Medulla oblongata (tissue), 1 donor: ENCODE results near the gene KANK3.
A peak's percentile ranks its signal among the peaks of the same experiment; 100 is the strongest.
"Not testable (repeated sequence)": the region's sequence is repeated elsewhere in the genome, so short reads cannot be mapped to it uniquely, and the experiment has no call there.

ENCODE experiments used
- DNase-seq: peaks from one replicate; pipeline ENCODE4 v3.0.0-alpha.2; 2015; ENCODE audit errors: extremely low spot score

Gene KANK3

GRCh38 chr19:8342684-8343482 lies at the start of gene KANK3:
Gene KANK3 (minus strand): TSS chr19:8343262. CDS start chr19:8337828, 5,434 bp downstream.
- DNase-seq: peak; percentile 94

DNA sequence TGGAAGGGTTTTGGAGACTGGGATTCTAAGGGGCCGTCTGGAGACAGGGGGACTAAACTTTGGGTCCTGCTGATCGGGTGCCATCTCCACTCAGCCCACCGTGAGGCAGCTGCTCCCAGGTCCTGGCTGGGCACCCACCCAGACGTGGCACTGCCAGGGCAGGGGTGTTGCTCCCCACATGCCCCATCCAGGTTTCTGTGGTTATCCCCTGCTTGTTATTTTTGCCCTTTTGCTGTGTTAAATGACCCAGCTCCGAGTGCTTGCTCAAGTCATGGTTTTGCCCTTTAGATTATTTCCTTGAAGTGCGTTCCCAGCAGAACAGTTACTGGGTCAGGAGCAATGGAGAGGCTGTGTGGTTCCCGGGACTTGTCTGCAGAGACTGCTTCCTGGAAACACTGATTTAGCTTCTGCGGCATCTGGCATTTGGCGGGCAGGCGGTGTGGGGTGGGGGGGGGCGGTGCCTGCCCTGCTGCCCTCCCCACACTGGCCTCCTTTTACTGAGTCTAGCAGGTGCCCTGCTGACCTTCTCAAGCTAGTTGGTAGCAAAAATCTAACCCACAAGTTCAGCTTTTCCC lies 49.0 kb upstream of the KANK3 start:
- peak; percentile 58 for DNase-seq

GRCh38 chr19:8391198-8392016 lies 48.3 kb upstream of the KANK3 start:
- DNase-seq: no peak

DNA sequence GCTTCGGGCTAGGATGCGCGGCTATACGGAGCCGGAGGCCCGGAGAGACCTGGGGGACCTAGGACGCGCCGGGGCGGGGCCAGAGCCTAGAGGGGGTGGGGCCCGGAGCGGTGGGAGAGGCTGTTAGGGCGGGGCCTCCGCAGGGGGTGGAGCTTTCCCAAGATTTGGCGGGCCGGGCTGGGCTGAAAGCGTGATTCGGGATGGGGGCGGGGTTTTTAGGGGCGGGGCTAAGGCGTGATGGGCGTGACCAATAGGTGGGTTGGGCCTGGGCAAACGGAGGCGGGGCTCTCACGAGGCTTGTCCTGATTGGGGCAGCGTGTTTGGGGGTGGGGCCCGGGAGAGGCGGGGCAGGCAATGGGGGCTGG lies 47.5 kb upstream of the KANK3 start:
- peak; percentile 96 for DNase-seq

DNA sequence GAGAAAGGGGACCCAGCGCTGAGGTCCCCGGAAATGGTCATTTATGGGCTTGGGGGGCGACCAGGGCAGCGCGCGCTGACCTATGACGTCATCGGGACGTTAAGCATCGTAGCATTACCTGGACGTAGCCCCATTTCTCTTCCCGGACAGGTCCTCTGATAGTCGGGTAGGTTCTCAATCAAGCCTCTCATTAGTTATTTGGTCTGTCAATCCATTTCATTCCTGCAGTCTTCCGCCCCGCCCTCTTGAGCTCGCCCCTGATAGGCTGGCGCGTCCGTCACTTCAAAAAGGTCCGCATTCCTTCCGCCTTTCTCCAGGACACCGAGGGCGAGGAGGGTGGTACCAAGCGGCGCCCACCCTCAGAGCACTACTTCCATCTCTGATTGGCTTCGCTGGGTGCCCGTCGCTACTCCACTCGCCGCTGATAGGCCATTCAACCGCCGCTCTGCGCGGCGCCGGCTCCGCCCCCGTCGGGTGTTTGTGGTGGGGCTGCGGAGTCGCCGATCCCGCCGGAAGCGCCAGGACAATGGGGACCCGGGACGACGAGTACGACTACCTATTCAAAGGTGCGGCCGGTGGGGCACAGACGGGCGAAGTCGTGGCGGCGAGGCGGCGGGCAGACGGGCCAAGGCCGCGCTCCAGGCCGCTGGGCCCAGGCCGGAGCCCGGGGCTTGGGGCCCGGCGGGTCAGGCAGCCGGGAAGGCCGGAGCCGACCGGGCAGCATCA lies 47.0 kb upstream of the KANK3 start, which contains the start of gene RAB11B:
RAB11B (plus strand) TSS at position 470 of the 726 bp plus-strand sequence; CDS start at position 527, 57 bp downstream.
- DNase-seq: peak; percentile 100

- DNase-seq: no peak
Measured at GRCh38 chr19:8388612-8388958, 45.5 kb upstream of the KANK3 start.

DNA sequence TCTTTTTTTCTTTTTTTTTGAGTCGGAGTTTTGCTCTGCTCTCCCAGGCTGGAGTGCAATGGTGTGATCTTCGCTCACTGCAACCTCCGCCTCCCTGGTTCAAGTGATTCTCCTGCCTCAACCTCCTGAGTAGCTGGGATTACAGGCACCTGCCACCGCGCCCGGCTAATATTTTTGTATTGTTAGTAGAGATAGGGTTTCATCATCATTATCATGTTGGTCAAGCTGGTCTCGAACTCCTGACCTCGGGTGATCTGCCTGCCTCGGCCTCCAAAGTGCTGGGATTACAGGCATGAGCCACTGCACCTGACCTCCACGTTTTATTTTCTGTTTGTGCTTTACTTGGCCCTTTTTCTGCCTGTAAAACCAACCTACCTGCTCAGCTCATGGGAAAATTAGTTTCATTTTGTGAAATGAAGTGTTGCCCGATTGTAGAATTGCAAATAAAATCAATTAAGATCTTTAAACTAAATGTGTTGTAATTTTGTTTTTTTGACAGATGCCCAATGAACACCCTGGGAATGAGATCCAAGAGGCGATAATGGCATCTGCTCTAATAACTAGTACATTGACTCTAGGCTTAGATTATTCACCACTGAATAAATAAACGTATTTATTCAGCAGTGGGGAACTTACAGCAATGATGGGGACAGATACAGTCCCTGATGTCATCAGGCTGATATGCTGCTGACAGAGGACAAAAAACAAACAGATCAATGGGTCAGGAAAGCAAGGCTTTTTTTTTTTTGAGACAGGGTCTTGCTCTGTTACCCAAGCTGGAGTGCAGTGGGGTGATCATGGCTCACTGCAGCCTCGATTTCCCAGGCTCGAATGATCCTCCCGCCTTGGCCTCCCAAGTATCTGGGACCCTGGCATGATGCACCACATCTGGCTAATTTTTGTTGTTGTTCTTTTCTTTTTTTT lies 44.9 kb upstream of the KANK3 start:
- DNase-seq: no peak

GRCh38 chr19:8386990-8387389 lies 43.9 kb upstream of the KANK3 start:
- DNase-seq: no peak

DNA sequence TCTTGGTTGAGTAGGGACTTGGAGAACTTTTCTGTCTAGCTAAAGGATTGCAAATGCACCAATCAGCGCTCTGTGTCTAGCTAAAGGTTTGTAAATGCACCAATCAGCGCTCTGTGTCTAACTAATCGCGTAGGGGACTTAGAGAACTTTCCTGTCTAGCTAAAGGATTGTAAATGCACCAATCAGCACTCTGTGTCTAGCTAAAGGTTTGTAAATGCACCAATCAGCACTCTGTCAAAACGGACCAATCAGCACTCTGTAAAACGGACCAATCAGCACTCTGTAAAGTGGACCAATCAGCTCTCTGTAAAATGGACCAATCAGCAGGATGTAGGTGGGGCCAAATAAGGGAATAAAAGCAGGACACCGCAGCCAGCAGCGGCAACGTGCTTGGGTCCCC lies 43.4 kb upstream of the KANK3 start:
- DNase-seq: not testable (repeated sequence)

DNA sequence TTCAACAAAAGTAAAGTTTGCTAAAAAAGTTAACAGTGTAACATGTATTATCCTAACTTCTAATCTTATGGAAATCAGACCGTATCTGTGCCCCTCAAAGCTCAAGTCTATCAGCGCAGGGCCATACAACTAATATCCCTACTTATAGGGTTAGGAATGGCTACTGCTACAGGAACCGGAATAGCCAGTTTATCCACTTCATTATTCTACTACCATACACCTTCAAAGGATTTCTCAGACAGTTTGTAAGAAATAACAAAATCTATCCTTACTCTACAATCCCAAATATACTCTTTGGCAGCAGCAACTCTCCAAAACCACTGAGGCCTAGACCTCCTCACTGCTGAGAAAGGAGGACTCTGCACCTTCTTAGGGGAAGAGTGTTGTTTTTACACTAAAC lies 42.5 kb upstream of the KANK3 start:
- not testable (repeated sequence) for DNase-seq

DNA sequence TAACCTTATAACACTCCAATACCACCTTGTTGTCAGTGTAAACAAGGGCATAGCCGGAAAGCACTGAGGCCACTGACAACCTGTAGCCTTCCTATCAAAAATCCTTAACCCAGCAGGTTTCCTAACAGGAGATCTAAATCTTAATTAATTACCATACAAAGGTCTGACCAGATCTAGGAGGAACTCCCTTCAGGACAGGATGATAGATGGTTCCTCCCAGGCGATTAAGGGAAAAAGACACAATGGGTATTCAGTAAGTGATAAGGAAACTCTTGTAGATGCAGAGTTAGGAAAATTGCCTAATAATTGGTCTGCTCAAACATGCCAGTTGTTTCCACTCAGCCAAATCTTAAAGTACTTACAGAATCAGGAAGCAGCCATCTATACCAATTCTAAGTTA lies 42.0 kb upstream of the KANK3 start:
- DNase-seq: not testable (repeated sequence)

- DNase-seq: not testable (repeated sequence)
Measured at GRCh38 chr19:8384569-8384968, 41.5 kb upstream of the KANK3 start.

DNA sequence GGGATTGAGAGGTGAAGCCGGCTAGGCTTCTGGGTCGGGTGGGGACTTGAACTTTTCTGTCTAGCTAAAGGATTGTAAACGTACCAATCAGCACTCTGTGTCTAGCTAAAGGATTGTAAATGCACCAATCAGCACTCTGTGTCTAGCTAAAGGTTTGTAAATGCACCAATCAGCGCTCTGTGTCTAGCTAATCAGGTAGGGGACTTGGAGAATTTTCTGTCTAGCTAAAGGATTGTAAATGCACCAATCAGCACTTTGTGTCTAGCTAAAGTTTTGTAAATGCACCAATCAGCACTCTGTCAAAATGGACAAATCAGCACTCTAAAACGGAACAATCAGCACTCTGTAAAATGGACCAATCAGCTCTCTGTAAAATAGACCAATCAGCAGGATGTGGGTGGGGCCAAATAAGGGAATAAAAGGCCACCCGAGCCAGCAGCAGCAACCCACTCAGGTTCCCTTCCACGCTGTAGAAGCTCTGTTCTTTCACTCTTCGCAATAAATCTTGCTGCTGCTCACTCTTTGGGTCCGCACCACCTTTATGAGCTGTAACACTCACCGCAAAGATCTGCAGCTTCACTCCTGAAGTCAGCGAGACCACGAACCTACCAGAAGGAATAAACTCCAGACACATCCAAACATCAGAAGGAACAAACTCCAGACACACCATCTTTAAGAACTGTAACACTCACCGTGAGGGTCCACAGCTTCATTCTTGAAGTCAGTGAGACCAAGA lies 36.3 kb upstream of the KANK3 start:
- DNase-seq: not testable (repeated sequence)

DNA sequence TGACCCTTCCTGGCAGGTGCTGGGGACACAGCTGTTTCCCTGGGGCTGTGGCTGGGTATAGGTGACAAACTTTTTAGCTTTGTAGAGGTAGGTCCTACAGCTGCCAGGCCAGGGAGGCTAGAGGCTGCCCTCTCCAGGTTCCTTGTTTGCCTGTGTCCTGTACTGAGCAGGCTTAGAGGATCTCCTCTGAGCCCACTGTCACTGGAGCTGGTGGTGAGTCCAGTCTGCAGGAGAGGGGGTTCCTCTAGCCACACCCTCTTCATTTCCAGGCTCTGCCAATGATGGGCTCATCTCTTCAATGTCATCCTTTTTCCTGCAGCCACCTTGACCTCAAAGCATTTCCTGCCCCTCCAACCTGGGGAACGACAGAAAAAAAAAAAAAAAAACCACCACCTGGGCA lies 34.5 kb upstream of the KANK3 start:
- no peak for DNase-seq

DNA sequence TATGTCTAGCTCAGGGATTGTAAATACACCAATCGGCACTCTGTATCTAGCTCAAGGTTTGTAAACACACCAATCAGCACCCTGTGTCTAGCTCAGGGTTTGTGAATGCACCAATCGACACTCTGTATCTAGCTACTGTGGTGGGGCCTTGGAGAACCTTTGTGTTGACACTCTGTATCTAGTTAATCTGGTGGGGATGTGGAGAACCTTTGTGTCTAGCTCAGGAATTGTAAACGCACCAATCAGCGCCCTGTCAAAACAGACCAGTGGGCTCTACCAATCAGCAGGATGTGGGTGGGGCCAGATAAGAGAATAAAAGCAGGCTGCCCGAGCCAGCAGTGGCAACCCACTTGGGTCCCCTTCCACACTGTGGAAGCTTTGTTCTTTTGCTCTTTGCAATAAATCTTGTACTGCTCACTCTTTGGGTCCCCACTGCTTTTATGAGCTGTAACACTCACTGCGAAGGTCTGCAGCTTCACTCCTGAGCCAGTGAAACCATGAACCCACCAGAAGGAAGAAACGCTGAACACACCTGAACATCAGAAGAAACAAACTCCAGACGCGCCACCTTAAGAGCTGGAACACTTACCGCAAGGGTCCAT lies 33.4 kb upstream of the KANK3 start:
- not testable (repeated sequence) for DNase-seq

- DNase-seq: not testable (repeated sequence)
Measured at GRCh38 chr19:8375766-8376165, 32.7 kb upstream of the KANK3 start.

DNA sequence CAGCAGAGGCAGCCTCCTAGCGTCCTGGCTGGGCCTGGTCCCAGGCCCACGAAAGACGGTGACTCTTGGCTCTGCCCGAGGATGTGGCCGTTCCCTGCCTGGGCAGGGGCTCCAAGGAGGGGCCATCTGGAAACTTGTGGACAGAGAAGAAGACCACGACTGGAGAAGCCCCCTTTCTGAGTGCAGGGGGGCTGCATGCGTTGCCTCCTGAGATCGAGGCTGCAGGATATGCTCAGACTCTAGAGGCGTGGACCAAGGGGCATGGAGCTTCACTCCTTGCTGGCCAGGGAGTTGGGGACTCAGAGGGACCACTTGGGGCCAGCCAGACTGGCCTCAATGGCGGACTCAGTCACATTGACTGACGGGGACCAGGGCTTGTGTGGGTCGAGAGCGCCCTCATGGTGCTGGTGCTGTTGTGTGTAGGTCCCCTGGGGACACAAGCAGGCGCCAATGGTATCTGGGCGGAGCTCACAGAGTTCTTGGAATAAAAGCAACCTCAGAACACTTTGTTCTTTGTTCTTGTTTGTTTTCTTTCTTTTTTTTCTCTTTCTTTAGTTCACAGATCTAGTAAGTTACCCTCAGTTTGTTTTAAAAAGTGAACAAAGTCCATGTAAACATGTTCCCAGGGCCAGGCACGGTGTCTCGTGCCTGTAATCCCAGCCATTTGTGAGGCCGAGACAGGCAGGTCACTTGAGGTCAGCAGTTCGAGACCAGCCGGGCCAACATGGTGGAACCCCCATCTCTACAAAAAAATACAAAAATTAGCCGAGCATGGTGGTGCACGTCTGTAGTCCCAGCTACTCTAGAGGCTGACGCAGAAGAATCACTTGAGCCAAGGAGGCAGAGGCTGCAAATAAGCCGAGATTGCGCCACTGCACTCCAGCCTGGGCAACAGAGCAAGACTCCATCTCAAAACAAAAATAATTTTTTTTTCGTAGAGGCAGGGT lies 31.1 kb upstream of the KANK3 start:
- DNase-seq: no peak

DNA sequence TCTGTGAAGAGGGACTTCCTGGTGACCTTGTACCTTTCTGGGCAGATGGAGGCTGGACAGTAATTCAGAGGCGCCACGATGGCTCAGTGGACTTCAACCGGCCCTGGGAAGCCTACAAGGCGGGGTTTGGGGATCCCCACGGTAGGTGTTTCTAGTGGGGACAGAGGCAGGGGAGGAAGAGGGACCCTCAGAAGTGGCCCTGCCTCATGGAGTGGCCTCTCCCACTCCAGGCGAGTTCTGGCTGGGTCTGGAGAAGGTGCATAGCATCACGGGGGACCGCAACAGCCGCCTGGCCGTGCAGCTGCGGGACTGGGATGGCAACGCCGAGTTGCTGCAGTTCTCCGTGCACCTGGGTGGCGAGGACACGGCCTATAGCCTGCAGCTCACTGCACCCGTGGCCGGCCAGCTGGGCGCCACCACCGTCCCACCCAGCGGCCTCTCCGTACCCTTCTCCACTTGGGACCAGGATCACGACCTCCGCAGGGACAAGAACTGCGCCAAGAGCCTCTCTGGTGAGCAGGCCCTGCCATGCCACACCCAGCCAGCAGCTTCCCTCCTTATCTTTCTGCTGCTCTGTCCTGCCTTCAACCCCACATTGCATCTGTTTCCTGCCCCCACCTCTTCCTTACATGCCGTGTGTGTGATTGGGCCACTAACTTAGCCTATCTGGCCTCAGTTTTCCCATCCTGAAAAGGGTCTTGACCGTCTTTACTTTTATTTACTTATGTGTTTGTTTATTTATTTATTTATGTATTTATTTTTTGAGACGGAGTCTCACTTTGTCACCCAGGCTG lies 28.1 kb upstream of the KANK3 start:
- DNase-seq: no peak
